ENCODE data around the gene UBE2K. TPM values are rescaled to one million over a fixed set of nuclear protein-coding genes. Genes with fewer than 3 reads are reported as not detected.
"Not testable (repeated sequence)": the region's sequence is repeated elsewhere in the genome, so short reads cannot be mapped to it uniquely, and the experiment has no call there.

Gene UBE2K
- total RNA-seq, 2 experiments from 2014 or later: 82.3 to 86.5 TPM

DNA sequence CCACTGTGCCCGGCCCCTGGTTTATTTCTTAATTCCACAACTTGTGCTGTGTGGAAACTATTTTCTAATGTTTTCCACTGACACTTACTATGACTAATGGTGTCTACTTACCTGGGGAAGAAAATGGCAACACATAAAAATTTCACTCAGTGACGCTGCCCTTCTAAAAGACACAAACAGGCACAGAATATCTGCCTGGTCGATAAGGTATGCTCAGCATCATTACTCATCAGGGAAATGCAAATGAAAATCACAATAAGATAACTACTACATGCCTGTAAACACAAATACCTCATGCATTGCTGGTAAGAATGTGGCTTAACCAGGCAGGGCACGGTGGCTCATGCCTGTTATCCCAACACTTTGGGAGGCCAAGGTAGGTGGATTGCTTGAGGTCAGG, 61.6 kb downstream of the UBE2K start:
- no peak for DNase-seq
- H3K36me3 Mint-ChIP-seq (ENCODE audit: low read depth): peaks cover 50% of the 10 kb centered on the region
- H3K4me1 Mint-ChIP-seq: no peaks in the 10 kb centered on the region
- H3K4me3 Mint-ChIP-seq: no peak overlapping the region
- H3K27ac Mint-ChIP-seq: no peak overlapping the region
- H3K9me3 Mint-ChIP-seq: no peaks in the 10 kb centered on the region
- H3K27me3 Mint-ChIP-seq: no peaks in the 10 kb centered on the region
- POLR2A ChIA-PET: no interaction called here
- CTCF ChIA-PET: no interaction called here

DNA sequence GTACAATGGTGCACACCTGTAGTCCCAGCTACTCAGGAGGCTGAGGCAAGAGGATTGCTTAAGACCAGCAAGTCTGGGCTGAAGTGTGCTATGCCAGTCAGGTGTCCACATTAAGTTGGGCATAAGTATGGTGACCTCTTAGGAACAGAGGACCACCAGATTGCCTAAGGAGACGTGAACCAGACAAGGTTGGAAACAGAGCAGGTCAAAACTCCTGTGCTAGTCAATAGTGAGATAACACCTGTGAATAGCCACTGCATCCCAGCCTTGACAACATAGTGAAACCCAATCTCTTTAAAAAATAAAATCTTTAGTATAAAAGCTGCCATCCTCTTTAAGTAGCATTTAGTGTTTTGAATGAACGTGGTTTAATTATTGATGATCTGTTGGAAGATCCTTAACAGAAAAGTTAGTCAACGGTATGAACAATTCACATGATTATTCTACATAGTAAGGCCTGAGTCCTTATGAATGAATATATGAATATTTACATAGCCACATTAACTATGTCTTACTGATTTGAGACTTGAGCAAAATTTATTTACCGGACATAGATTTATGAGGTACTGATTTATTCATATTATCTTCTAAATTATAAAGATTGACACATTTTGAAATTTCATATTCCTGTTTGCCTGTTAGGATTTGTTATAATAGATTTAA, 63.2 kb downstream of the UBE2K start:
- ChIA-PET CTCF (no interaction called here), POLR2A (no interaction called here)
- DNase-seq: no peak
- H3K9me3 Mint-ChIP-seq: no peaks in the 10 kb centered on the region
- no peak overlapping the region for H3K27ac Mint-ChIP-seq
- H3K4me3 Mint-ChIP-seq: no peak overlapping the region
- no peaks in the 10 kb centered on the region for H3K27me3 Mint-ChIP-seq
- H3K4me1 Mint-ChIP-seq: no peaks in the 10 kb centered on the region
- peaks cover 51% of the 10 kb centered on the region for H3K36me3 Mint-ChIP-seq (ENCODE audit: low read depth)

DNA sequence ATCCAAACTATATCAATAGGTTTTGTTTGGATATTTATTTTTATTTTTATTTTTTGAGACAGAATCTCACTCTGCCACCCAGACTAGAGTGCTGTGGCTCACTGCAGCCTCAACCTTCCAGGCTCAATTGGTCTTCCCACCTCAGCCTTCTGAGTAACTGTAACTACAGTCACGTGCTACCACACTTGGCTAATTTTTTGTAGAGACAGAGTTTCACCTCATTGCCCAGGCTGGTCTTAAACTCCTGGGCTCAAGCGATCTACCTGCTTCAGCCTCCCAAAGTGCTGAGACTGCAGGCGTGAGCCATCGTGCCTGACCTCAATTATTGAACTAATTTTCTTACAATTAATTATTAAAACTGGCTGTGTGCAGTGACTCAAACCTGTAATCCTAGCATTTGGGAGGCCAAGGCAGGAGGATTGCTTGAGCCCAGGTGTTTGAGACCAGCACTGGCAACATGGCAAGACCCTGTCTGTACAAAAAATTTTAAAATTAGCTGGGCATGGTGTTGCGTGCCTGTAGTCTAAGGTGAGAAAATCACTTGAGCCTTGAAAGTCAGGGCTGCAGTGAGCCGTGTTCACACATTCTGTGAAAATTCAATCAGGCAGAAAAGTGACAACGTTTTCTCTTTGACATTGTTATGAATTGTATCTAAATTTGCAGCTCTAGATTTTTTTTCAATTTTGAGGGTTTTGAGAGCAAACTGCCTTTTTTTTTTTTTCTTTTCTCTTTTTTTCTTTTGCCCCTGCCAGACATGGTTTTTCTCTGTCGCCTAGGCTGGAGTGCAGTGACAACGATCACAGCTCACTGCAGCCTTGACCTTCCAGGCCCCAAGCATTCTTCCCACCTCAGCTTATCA, 66.0 kb downstream of the UBE2K start:
- Mint-ChIP-seq H3K27ac (no peak overlapping the region), H3K4me1 (peaks cover 1% of the 10 kb centered on the region), H3K36me3 (ENCODE audit: low read depth) (peaks cover 37% of the 10 kb centered on the region), H3K9me3 (no peaks in the 10 kb centered on the region), H3K27me3 (no peaks in the 10 kb centered on the region), H3K4me3 (no peak overlapping the region)
- DNase-seq: no peak
- ChIA-PET CTCF (interaction anchor here (0.6 kb wide), 1 partner anchor 253 kb away, joined by 3 read pairs; no protein-coding TSS in a partner anchor), POLR2A (interaction anchor here (0.6 kb wide), 1 partner anchor 27 kb away, joined by 3 read pairs; no protein-coding TSS in a partner anchor)

DNA sequence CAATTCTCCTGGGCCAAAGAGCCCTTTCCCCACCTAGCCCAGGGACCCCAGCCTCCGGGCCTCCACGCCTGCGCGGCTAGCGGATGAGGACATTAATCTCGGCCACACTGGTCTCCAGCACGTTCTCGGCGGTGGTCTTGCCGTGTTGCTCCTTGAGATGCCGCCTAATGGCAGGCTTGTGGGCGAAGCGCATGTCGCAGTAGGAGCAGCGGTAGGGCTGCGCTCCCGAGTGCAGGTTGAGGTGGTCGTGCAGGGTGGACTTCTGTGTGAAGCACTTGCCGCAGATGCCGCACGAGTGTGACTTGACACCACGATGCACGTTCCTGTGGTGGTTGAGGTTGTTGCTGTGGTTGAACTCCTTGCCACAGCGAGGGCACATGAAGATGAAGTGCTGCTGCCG, 72.1 kb downstream of the UBE2K start:
- ChIA-PET CTCF (no interaction called here), POLR2A (no interaction called here)
- DNase-seq: no peak
- peaks cover 30% of the 10 kb centered on the region for H3K36me3 Mint-ChIP-seq (ENCODE audit: low read depth)
- no peak overlapping the region for H3K27ac Mint-ChIP-seq
- peaks cover 1% of the 10 kb centered on the region for H3K4me1 Mint-ChIP-seq
- H3K27me3 Mint-ChIP-seq: no peaks in the 10 kb centered on the region
- no peaks in the 10 kb centered on the region for H3K9me3 Mint-ChIP-seq
- no peak overlapping the region for H3K4me3 Mint-ChIP-seq

DNA sequence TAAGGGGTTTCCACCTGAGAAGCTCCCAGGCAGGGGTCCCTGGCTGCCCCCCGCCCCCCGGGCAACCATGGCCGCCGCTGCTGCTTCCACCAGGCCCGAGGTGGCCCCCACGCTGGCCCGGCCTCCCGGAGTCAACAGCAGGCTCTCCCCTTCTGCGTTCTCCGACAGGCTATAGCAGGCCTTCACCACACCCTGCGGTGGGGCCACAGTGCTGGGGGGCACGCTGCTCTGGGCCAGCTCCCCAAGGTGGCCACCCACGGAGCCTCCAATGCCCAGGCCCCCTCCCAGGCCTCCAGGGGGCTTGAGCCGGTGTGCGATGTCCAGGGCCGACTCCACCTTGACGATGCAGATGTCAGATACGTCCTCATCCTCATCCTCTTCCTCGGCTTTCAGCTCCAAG, 72.5 kb downstream of the UBE2K start:
- POLR2A ChIA-PET: no interaction called here
- Mint-ChIP-seq H3K4me1 (peaks cover 1% of the 10 kb centered on the region), H3K36me3 (ENCODE audit: low read depth) (peaks cover 33% of the 10 kb centered on the region), H3K9me3 (no peaks in the 10 kb centered on the region), H3K27me3 (no peaks in the 10 kb centered on the region), H3K4me3 (no peak overlapping the region), H3K27ac (no peak overlapping the region)
- DNase-seq: no peak
- CTCF ChIA-PET: interaction anchor here (0.6 kb wide), 1 partner anchor 148 kb away, joined by 4 read pairs; no protein-coding TSS in a partner anchor

DNA sequence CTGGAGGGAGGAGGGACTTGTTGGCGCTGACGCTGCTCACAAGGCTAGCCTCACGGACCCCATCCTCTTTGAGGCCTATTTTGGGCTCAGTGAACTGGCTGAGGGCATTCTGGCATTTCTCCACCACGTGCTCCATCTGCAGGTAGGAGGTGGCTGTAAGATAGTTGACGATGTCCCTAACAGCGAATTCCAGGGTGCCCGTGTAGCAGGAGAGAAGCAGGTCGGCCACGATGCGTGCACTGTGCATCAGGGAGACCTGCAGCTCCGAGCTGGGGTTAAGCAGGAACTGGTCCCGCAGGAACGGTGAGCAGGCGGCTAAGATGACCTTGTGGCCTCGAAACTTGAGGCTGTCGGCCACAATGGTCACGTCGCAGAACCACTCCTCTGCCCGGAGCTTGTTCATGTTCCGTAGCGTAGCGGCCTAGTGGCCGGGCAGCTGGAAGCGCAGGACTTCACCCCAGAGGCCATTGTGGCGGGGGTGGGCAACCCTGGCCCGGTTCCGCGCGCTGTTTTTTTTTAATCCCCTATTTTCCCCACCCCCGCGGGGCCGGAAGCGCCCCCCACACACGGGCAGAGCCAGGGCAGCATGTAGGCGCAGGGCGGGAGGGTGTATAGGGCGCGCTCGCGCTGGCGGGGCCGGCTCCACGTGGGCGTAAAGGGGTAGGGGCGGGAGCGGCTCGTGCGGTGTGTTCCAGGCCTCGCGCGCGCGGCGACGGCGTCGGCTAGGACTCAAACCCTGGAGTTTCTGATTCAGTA, 73.2 kb downstream of the UBE2K start:
- ChIA-PET POLR2A (no interaction called here), CTCF (interaction anchor here (0.6 kb wide), 1 partner anchor 147 kb away, joined by 4 read pairs; no protein-coding TSS in a partner anchor)
- no peaks in the 10 kb centered on the region for H3K27me3 Mint-ChIP-seq
- H3K27ac Mint-ChIP-seq: no peak overlapping the region
- peaks cover 1% of the 10 kb centered on the region for H3K4me1 Mint-ChIP-seq
- no peaks in the 10 kb centered on the region for H3K9me3 Mint-ChIP-seq
- no peak for DNase-seq
- H3K36me3 Mint-ChIP-seq (ENCODE audit: low read depth): peaks cover 32% of the 10 kb centered on the region
- no peak overlapping the region for H3K4me3 Mint-ChIP-seq

DNA sequence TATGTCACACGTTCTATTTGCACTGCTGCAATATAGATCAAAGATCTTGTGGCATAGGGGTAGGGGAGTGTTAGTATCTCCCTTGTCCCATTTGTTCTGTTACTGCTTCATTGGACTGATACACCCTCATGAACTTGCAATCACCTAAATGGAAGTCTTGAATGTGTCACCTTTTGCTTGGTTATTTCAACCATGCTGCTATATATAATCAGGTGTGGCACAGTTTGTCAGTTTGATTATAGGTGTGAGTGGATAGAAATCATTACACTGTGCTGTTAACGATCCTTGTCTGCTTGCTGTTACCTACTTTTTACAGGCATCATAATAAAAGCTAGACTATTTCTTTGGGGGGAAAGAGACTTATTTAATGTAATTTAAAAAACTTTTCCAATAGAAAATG, 84.1 kb downstream of the UBE2K start:
- H3K4me1 Mint-ChIP-seq, DNase-seq, H3K27me3 Mint-ChIP-seq, H3K9me3 Mint-ChIP-seq, H3K27ac Mint-ChIP-seq, POLR2A ChIA-PET, H3K4me3 Mint-ChIP-seq, CTCF ChIA-PET: not testable (repeated sequence)
- peaks cover 16% of the 10 kb centered on the region for H3K36me3 Mint-ChIP-seq (ENCODE audit: low read depth)

DNA sequence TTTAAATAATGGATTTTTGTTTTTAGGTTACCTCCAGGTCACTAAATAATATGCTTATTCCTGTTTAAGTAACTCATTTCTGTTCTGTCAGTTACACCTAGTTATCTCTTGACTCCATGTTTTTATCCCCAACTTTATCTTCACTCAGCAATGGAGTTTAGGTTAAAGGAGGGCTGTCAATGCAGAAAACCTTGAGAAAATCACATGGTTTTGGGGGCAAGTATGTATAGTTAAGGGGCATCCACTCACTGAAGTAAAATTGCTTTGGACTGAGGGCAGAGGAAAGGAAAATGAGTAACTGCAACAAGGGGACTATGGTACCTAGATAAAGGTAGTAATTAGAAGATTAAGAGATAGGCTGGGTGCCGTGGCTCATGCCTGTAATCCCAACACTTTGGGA, 87.1 kb downstream of the UBE2K start:
- H3K36me3 Mint-ChIP-seq (ENCODE audit: low read depth): peaks cover 5% of the 10 kb centered on the region

DNA sequence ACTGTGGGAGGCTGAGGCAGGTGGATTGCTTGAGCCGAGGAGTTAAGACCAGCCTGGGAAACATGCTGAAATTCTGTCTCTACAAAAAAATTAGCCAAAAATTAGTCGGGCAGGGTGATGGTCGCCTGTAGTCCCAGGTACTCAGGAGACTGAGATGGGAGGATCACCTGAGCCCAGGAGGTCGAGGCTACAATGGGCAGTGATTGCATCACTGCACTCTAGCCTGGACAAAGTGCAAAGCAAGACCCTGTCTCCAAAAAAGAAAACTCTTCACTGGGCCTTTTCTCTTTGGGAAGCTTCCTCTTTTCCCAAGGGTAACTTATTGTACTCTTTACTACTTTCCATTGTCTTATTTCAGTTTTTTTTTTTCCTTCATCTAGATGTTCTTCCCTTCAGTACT, 88.9 kb downstream of the UBE2K start:
- CTCF ChIA-PET: no interaction called here
- H3K27me3 Mint-ChIP-seq: no peaks in the 10 kb centered on the region
- H3K4me1 Mint-ChIP-seq: no peaks in the 10 kb centered on the region
- POLR2A ChIA-PET: no interaction called here
- DNase-seq: no peak
- H3K4me3 Mint-ChIP-seq: no peak overlapping the region
- peaks cover 5% of the 10 kb centered on the region for H3K36me3 Mint-ChIP-seq (ENCODE audit: low read depth)
- H3K27ac Mint-ChIP-seq: no peak overlapping the region
- no peaks in the 10 kb centered on the region for H3K9me3 Mint-ChIP-seq

More for the DNA sequence above, 87.1 kb downstream of the UBE2K start:
- no peak for DNase-seq
- Mint-ChIP-seq H3K27ac (no peak overlapping the region), H3K9me3 (no peaks in the 10 kb centered on the region), H3K4me1 (no peaks in the 10 kb centered on the region), H3K4me3 (no peak overlapping the region), H3K27me3 (no peaks in the 10 kb centered on the region)
- CTCF ChIA-PET: no interaction called here
- POLR2A ChIA-PET: no interaction called here

DNA sequence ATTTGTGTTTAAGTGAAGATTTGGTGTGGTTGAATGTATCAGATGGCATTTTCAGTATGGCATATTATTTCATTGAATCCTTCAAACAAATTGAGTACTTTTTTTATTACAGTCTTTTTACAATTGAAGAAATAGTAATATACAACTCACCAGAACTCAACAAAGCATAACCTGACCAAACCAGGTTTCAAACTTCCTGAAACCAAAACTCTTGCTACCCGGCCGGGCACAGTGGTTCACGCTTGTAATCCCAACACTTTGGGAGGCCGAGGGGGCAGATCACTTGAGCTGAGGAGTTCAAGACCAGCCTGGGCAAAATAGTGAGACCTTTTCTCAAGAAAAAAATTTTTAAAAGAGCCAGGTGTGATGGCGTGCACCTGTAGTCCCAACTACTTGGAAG, 94.2 kb downstream of the UBE2K start:
- no peaks in the 10 kb centered on the region for H3K27me3 Mint-ChIP-seq
- no peaks in the 10 kb centered on the region for H3K9me3 Mint-ChIP-seq
- no peak overlapping the region for H3K4me3 Mint-ChIP-seq
- no peaks in the 10 kb centered on the region for H3K36me3 Mint-ChIP-seq (ENCODE audit: low read depth)
- H3K4me1 Mint-ChIP-seq: no peaks in the 10 kb centered on the region
- H3K27ac Mint-ChIP-seq: no peak overlapping the region
- ChIA-PET POLR2A (no interaction called here), CTCF (no interaction called here)
- no peak for DNase-seq

DNA sequence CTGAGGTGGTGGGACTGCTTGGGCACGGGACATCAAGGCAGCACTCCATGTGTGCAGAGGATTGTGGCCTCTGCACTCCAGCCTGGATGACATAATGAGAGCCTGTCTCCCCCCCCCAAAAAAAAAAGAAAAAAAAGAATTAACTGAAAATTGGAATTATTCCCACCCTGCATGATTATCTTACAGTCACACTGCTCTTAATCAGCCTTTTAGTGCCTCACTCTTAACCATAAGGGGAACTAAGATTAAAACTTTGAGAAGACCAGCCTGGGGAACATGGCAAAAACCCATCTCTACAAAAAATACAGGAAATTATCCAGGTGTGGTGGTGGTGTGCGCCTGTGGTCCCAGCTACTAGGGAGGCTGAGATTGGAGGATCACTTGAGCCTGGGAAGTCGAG, 94.6 kb downstream of the UBE2K start:
- Mint-ChIP-seq H3K9me3 (no peaks in the 10 kb centered on the region), H3K4me3 (no peak overlapping the region), H3K4me1 (no peaks in the 10 kb centered on the region), H3K27me3 (no peaks in the 10 kb centered on the region), H3K36me3 (ENCODE audit: low read depth) (no peaks in the 10 kb centered on the region), H3K27ac (no peak overlapping the region)
- ChIA-PET CTCF (no interaction called here), POLR2A (no interaction called here)
- no peak for DNase-seq

DNA sequence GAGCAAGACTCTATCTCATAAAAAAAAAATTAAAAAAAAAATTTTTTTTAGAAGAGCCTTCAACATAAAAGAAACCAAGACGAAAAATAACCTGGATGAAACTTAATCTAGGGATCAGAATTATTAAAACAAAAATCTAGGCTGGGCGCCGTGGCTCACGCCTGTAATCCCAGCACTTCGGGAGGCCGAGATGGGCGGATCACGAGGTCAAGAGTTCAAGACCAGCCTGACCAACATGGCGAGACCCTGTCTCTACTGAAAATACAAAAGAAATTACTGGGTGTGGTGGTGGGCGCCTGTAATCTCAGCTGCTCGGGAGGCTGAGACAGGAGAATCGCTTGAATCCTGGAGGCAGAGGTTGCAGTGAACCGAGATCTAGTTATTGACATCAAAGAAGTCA, 95.0 kb downstream of the UBE2K start:
- H3K27ac Mint-ChIP-seq; H3K36me3 Mint-ChIP-seq (ENCODE audit: low read depth); DNase-seq; CTCF ChIA-PET; H3K4me3 Mint-ChIP-seq; H3K27me3 Mint-ChIP-seq; POLR2A ChIA-PET; H3K4me1 Mint-ChIP-seq; H3K9me3 Mint-ChIP-seq: not testable (repeated sequence)

DNA sequence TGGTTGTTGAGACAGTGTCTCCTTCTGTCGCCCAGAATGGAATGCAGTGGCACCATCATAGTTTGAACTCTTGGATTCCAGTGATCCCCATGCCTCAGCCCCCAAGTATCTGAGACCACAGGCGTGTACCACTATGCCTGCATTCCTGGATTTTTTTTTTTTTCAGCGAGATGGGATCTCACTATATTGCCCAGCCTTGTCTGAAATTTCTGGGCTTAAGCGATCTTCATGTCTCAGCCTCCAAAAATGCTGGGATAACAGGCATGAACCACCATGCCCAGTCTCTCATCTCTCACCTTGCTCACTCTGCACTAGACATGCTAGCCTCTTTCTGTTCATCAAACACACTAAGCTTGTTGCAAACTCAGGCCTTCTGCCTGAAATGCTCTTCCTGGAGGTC, 104.1 kb downstream of the UBE2K start:
- ChIA-PET POLR2A (no interaction called here), CTCF (no interaction called here)
- Mint-ChIP-seq H3K4me1 (no peaks in the 10 kb centered on the region), H3K36me3 (ENCODE audit: low read depth) (no peaks in the 10 kb centered on the region), H3K4me3 (no peak overlapping the region), H3K9me3 (no peaks in the 10 kb centered on the region), H3K27ac (no peak overlapping the region), H3K27me3 (no peaks in the 10 kb centered on the region)
- no peak for DNase-seq
